Glutamatergic neuron (in vitro differentiated cells): Measurements from ENCODE around the gene OR5C1. TPM values are rescaled to one million over a fixed set of nuclear protein-coding genes. Genes with fewer than 3 reads are reported as not detected.
"Not testable (repeated sequence)": the region's sequence is repeated elsewhere in the genome, so short reads cannot be mapped to it uniquely, and the experiment has no call there.

ENCODE experiments used
- DNase-seq: peaks from one replicate; pipeline ENCODE4 v3.0.0; 2022
- H3K27ac Mint-ChIP-seq: one replicate; pipeline ENCODE4 v1.8.0; 2020; ENCODE audit warnings: mild to moderate bottlenecking, mixed read lengths, inconsistent platforms; ENCODE audit not compliant: unreplicated experiment
- H3K27me3 Mint-ChIP-seq: one replicate; pipeline ENCODE4 v1.8.0; 2020; ENCODE audit warnings: mild to moderate bottlenecking, moderate library complexity, mixed read lengths, inconsistent platforms; ENCODE audit not compliant: unreplicated experiment
- H3K36me3 Mint-ChIP-seq: one replicate; pipeline ENCODE4 v1.8.0; 2020; ENCODE audit warnings: mild to moderate bottlenecking, mixed read lengths, inconsistent platforms; ENCODE audit not compliant: unreplicated experiment
- H3K4me1 Mint-ChIP-seq: one replicate; pipeline ENCODE4 v1.8.0; 2020; ENCODE audit warnings: mild to moderate bottlenecking, low read depth, mixed read lengths, inconsistent platforms; ENCODE audit not compliant: unreplicated experiment
- H3K4me3 Mint-ChIP-seq: one replicate; pipeline ENCODE4 v1.8.0; 2020; ENCODE audit warnings: mild to moderate bottlenecking, mixed read lengths, inconsistent platforms; ENCODE audit not compliant: unreplicated experiment
- H3K9me3 Mint-ChIP-seq: one replicate; pipeline ENCODE4 v1.8.0; 2020; ENCODE audit warnings: mild to moderate bottlenecking, moderate library complexity, mixed read lengths, inconsistent platforms; ENCODE audit not compliant: unreplicated experiment
- total RNA-seq: library from RNA; stranded (reverse); fragmentation: NEBNext Ultra II Directional; extraction: Animal tissue kit (Norgen Biotek cat#: 25700); gene quantifications from one replicate; pipeline ENCODE4 v1.2.1, GENCODE V29; 2021; ENCODE audit not compliant: unreplicated experiment
- TF ChIP-seq, protein P1 (sequence below): fragments of 200-600 bp; sonication (generic); IDR thresholded peaks from one replicate; pipeline ENCODE4 v1.5.0; 2021; ENCODE audit not compliant: partially characterized antibody, unreplicated experiment

The OR5C1 gene
- total RNA-seq, 1 donor from 2014 or later, result not detected

DNA sequence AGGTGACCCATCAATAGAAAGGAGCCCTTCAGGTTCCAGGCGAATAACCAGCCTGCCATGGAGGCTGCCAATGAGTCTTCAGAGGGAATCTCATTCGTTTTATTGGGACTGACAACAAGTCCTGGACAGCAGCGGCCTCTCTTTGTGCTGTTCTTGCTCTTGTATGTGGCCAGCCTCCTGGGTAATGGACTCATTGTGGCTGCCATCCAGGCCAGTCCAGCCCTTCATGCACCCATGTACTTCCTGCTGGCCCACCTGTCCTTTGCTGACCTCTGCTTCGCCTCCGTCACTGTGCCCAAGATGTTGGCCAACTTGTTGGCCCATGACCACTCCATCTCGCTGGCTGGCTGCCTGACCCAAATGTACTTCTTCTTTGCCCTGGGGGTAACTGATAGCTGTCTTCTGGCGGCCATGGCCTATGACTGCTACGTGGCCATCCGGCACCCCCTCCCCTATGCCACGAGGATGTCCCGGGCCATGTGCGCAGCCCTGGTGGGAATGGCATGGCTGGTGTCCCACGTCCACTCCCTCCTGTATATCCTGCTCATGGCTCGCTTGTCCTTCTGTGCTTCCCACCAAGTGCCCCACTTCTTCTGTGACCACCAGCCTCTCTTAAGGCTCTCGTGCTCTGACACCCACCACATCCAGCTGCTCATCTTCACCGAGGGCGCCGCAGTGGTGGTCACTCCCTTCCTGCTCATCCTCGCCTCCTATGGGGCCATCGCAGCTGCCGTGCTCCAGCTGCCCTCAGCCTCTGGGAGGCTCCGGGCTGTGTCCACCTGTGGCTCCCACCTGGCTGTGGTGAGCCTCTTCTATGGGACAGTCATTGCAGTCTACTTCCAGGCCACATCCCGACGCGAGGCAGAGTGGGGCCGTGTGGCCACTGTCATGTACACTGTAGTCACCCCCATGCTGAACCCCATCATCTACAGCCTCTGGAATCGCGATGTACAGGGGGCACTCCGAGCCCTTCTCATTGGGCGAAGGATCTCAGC is 11.6 kb downstream of the OR5C1 start, which contains the start of gene OR1K1:
Gene OR1K1 (plus strand): TSS at position 58 of the 995 bp plus-strand sequence. CDS start 0 bp downstream, at position 58.
- DNase-seq, result no peak
- Mint-ChIP-seq H3K4me1 (no peaks in the 10 kb centered on the region), H3K4me3 (no peak within 1 kb of the TSS), H3K27ac (no peak within 1 kb of the TSS), H3K36me3 (no peaks in the 10 kb centered on the region), H3K27me3 (peaks cover 4% of the 10 kb centered on the region), H3K9me3 (no peaks in the 10 kb centered on the region)
- TF ChIP-seq, protein P1, sequence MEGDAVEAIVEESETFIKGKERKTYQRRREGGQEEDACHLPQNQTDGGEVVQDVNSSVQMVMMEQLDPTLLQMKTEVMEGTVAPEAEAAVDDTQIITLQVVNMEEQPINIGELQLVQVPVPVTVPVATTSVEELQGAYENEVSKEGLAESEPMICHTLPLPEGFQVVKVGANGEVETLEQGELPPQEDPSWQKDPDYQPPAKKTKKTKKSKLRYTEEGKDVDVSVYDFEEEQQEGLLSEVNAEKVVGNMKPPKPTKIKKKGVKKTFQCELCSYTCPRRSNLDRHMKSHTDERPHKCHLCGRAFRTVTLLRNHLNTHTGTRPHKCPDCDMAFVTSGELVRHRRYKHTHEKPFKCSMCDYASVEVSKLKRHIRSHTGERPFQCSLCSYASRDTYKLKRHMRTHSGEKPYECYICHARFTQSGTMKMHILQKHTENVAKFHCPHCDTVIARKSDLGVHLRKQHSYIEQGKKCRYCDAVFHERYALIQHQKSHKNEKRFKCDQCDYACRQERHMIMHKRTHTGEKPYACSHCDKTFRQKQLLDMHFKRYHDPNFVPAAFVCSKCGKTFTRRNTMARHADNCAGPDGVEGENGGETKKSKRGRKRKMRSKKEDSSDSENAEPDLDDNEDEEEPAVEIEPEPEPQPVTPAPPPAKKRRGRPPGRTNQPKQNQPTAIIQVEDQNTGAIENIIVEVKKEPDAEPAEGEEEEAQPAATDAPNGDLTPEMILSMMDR, result no peak

DNA sequence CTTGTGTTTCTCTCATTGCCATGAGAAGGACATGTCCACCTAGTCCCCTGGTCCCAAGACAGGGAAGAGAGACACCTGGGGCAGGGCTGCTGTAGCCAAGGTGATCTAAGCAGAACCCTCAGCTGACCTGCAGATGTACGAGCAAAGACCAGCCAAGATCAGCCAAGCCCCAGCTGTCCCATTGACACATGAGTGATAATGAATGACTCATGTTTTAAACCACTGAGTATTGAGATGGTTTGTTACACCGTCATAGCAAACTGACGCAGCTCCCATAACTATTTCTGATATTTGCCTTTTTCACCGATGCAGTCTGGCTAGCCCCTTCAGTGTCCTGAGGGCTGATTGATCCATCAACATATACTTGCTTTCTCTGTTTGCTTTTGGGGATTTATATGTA is 17.9 kb downstream of the OR5C1 start:
- H3K4me3 Mint-ChIP-seq, result no peak overlapping the region
- no peaks in the 10 kb centered on the region for H3K9me3 Mint-ChIP-seq
- no peaks in the 10 kb centered on the region for H3K27me3 Mint-ChIP-seq
- TF ChIP-seq, protein P1, result no peak
- DNase-seq, result no peak
- no peak overlapping the region for H3K27ac Mint-ChIP-seq
- H3K4me1 Mint-ChIP-seq, result no peaks in the 10 kb centered on the region
- peaks cover 5% of the 10 kb centered on the region for H3K36me3 Mint-ChIP-seq

DNA sequence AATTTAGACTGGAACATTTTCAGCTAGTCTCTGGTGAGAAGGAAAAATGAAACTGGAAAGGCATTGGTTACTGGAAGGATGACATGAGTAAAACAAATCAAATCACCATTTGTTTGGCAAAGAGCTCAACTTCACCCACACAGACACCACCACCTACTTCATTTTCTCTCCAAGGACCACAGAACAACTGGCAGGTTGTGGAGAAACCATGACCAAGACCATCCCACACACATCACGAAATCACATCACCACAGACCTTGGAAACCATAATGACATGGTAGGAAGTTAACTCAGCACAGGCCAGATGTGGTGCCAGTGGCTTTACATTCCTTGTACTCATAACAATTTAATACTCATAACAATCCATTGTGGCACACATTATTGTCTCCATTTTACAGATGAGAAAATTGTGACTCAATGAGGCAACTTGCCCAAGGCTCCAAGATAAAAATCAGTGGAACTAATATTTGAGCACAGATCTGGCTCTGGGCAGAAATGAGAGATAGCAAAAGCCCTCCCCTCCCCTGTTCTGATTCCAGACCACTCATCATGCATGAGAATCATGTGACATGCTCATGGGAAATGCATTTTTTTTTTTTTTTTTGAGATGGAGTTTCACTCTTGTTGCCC is 18.7 kb downstream of the OR5C1 start:
- TF ChIP-seq, protein P1, result no peak
- Mint-ChIP-seq H3K4me3 (no peak overlapping the region), H3K9me3 (no peaks in the 10 kb centered on the region), H3K4me1 (no peaks in the 10 kb centered on the region), H3K27me3 (no peaks in the 10 kb centered on the region), H3K36me3 (peaks cover 5% of the 10 kb centered on the region), H3K27ac (no peak overlapping the region)
- no peak for DNase-seq

DNA sequence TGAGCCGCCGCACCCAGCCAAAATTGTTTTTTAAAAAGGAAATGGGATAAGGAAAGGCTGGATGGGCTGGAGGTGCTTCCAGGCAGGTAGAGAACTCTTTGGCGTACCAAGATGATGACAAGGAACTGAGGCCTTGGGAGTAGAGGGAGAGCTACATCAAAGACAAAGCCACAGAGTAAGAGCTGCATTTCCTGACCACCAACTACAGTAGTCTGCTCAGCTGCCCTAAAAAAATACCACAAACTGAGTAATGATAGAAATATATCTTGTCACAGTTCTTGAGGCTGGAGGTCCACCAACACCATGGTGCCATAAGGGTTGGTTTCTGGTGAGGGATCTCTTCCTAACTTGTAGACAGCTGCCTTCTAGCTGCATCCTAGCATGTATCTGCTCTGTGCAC is 19.4 kb downstream of the OR5C1 start:
- H3K27me3 Mint-ChIP-seq, result no peaks in the 10 kb centered on the region
- TF ChIP-seq, protein P1, result no peak
- no peak overlapping the region for H3K4me3 Mint-ChIP-seq
- H3K4me1 Mint-ChIP-seq, result no peaks in the 10 kb centered on the region
- no peaks in the 10 kb centered on the region for H3K9me3 Mint-ChIP-seq
- no peak overlapping the region for H3K27ac Mint-ChIP-seq
- DNase-seq, result no peak
- peaks cover 5% of the 10 kb centered on the region for H3K36me3 Mint-ChIP-seq

DNA sequence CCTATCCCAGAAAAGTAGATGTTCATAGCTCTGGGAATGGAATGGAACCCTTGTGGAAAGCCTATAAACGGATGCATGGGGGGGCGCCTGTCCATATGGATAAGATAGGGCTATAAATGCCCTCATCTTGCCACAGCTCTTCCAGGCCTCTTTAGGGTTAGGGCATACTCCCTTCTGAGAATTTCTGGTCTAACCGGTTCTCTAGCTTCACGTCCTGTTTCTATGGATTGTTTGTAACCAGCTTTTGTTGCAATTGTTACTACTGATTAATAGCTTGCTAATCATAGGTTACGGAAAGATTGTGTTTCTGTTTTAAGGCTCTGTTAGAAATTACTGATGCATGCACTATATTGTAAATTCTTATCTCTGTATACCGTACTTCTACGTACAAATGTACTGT is 20.5 kb downstream of the OR5C1 start:
- H3K4me3 Mint-ChIP-seq, H3K4me1 Mint-ChIP-seq, H3K27ac Mint-ChIP-seq, H3K9me3 Mint-ChIP-seq, DNase-seq, H3K36me3 Mint-ChIP-seq, H3K27me3 Mint-ChIP-seq: not testable (repeated sequence)
